Stimulated activated naive CD4-positive, alpha-beta T cell (primary cell): ENCODE measurements around the gene NUDT7.

Experiments
- DNase-seq, 6 experiments: peaks; one replicate each; lab custom pipeline; 2025; lab: John Stamatoyannopoulos, UW

The NUDT7 gene

GRCh38 chr16:77724174-77724573 lies 1.9 kb downstream of the NUDT7 start:
- DNase-seq, result no peak

GRCh38 chr16:77729951-77730350 lies 7.6 kb downstream of the NUDT7 start:
- no peak for DNase-seq

DNA sequence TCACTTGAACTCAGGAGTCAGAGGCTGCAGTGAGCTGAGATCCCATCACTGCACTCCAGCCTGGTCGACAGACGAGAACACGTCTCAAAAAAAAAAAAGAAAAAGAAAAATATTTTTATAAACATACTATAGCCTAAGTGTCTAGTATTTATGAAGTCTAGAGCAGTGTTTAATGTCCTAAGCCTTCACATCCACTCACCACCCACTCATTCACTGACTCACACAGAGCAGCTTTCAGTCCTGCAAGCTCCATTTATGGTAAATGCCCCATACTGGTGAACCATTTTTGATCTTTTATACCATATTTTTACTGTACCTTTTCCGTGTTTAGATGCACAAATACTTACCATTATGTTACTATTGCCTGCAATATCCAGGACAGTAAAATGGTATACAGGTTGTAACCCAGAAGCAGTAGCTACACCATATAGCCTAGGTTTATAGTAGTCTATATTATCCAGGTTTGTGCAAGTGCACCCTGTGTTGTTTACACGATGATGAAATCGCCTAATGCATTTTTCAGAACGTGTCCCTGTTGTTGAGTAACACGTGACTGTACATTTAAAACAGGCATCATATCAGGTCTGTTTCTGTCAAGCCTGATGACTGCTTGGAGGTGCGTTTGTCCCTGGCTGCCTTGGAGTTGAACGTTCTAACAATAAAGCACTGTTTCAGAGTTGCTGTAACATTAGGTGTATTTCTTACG lies 10.1 kb downstream of the NUDT7 start:
- no peak for DNase-seq

- no peak for DNase-seq
Measured at GRCh38 chr16:77736879-77737278, 14.6 kb downstream of the NUDT7 start.

- DNase-seq, result no peak
Measured at GRCh38 chr16:77738706-77739558, 16.6 kb downstream of the NUDT7 start.

DNA sequence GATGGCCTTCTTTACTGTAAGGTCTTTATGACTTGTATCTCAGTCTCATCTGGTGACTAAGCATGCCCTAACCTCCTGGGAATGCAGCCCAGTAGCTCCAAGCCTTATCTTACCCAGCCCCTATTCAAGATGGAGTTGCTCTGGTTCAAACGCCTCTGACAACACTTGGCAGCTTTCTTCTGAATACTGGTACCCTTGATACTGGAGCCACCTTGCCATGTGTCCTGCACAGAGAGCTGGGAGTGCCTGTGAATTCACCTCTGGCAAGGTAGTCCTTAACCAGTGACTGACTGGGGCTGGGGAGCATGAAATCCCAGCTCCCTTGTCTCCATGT lies 17.2 kb downstream of the NUDT7 start:
- no peak for DNase-seq

DNA sequence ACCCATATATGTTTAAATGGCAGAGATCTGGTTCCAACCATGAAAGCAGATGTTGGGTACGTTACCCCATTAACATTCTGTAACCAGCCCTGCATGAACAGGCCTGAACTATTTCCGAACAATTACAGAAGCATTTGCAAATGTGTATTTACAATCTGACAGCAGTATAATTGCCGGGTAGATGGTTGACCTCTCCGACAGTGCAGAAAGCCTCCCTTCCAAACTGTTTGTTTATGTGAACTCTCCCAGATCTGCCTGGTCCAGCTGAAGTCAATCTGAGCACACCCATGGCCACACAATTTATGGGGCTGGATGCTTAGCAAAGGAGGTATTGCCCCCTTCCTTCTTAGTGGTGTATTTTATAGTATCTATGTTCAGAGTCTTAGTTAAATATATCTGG lies 21.8 kb downstream of the NUDT7 start:
- DNase-seq, result no peak

GRCh38 chr16:77745972-77746371 lies 23.7 kb downstream of the NUDT7 start:
- no peak for DNase-seq

- no peak for DNase-seq
Measured at GRCh38 chr16:77748421-77749005, 26.2 kb downstream of the NUDT7 start.

DNA sequence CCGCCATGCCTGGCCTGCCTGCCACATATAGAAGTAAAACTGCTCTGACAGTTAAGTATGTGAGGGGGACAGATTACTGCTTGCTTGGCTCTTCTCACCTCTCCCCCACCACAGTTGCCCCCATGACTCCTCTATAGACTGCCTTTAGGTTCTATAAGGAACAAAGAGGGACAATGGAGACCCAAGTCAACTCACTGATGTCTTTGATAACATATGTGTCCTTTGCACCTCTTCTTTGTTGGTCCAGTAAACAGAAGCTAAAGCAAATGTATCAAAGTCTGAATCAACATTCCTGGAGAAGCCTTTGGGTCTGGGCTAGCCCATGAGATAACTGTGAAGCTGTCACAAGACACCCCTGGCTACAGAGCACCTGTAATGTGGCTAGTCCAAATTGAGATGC lies 27.1 kb downstream of the NUDT7 start:
- no peak for DNase-seq

GRCh38 chr16:77758046-77758445 lies 35.7 kb downstream of the NUDT7 start:
- DNase-seq, result no peak

DNA sequence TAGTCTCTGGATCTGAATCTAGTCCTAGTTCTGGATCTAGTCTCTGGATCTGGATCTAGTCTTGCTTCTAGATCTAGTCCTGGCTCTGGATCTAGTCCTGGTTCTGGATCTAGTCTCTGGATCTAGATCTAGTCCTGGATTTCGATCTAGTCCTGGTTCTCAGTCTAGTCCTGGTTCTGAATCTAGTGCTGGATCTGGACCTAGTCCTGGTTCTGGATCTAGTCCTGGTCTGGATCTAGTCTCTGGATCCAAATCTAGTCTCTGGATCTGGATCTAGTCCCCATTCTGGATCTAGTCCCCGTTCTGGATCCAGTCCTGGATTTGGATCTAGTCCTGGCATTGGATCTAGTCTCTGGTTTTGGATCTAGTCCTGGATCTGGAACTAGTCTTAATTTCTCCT lies 36.2 kb downstream of the NUDT7 start:
- no peak for DNase-seq

DNA sequence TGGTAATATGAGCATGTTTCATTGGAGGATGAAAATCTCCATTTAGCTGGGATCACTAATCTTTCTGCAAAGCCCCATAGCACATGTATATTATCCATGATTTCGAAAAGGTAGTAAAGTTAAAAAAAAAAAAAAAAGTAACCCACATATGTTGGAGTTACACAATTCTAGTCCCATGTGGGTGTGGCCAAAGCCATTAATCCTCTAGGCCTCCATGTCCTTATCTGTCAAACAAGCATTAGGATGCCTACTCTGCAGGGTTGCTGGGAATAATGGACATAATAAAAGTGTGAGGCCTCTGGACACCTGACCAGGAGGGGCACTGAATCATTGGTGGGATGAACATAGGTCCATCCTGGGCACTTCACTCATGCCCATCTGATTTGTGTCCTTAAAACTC lies 36.9 kb downstream of the NUDT7 start:
- no peak for DNase-seq

DNA sequence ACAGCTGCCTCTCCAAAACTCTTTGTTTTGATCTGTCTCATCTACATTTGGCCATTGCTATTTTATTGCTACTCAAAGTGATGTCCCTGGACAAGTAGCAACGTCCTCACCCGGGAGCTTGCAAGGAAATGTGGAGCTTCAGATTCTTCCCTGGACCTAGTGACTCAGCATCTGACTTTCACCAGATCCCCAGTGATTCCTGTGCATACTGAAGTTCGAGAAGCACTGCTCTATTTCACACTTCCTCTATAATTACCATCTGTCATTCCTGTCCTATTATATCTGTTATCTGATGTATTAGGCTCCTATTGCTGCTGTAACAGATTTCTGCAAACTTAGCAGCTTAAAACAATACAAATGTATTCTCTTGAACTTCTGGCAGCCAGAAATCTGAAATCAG lies 37.5 kb downstream of the NUDT7 start:
- no peak for DNase-seq

- no peak for DNase-seq
Measured at GRCh38 chr16:77760800-77761199, 38.5 kb downstream of the NUDT7 start.

DNA sequence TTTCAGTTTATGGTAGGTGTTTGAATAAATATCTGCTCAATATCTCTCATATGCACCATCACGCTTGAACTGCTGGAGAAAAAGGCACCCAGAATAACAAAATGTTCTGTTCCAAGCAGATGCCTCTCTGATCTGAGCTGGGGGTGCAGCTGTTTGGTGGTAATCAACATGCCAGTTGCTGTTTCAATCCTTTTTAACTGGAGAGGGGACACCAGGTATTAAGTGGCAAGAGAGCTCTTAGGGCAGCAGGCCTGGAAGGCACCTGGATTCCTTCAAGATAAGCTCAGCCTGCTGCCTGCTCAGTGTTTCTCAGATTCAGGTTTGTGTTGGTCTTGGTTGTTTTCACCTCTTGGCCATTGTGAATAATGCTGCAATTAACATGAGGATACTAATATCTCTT lies 38.9 kb downstream of the NUDT7 start:
- no peak for DNase-seq

GRCh38 chr16:77762262-77762661 lies 39.9 kb downstream of the NUDT7 start:
- DNase-seq, result no peak

DNA sequence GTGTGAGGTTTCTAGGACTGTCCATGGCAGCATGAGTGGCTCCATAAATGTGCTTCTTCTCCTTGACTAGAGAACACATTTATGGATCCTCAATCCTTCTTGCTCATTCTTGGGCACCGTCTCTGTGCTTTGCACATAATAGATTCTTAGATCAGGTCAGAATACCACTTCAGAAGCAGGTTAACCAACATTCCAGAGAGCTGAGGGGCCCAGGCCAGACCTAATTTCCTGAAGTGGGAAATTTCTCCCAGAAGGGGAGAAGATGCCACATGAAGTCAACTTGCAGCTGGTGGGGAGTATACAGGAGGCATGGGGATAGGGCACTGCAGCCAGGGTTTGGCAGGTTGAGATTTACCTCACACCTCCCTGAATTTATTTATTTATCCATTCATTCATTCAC lies 41.7 kb downstream of the NUDT7 start:
- no peak for DNase-seq

DNA sequence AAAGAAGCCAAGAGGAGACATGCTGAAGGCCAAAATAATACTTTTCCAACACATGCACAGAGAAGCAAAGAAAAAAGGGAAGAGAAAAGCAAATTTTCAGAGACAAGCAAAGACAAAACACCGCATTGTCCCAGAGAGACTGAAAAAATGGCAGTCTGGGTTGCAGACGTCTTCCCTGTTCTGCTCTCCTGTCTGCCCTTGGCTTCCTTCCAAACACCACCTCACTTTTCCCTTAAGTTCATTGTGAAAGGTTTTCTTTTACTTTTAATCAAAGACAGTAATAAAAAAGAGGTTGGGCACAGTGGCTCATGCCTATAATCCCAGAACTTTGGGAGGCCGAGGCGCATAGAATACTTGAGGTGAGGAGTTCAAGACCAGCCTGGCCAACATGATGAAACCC lies 44.9 kb downstream of the NUDT7 start:
- DNase-seq, result no peak

GRCh38 chr16:77767826-77768225 lies 45.5 kb downstream of the NUDT7 start:
- DNase-seq, result no peak

DNA sequence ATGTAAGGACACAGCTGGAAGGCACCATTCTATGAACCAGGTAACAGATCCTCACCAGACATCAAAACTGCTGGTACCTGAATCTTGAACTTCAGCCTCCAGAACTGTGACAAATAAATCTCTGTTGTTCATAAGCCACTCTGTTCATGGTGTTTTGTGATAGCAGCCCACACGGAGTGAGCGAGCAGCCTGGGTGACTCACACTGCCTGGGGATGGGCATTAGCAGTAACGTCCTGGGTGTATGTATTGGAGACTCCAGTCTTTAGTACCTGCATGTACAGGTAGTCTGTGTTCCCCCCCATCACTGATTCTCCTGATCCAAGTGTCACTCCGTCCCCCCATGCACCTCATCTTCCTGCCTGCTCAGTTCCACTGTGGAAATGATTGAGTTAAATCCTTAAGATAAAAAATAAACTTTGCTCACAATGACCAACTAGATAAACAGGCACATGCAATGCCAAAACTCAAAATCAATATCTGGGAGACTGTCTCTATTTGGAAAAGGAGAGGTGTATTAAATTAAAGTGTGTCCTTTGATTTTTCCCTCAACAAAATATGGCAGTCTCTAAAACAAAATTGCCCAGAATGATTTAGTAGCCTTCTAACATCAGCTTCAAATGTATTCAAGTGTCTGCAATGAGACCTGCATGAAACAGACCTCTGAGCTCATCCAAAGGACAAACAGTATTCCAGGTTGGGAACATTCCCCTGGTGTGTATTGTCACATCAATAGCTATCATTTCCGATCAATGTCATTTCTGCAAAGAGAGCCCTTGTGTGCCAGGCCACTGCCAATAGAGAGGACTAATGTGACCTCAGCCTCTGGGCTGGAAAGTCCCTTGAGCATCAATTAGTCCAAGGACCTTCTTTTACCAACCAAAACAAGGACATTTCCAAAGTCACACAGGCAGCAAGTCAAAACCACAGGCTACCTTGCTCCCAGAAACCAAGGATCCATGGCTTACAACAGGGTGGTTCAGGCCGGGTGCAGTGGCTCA lies 53.9 kb downstream of the NUDT7 start:
- no peak for DNase-seq

GRCh38 chr16:77777745-77778144 lies 55.4 kb downstream of the NUDT7 start:
- DNase-seq, result no peak
